Ishikawa (cell line): ENCODE measurements around the gene TBC1D12.

ENCODE experiments used
- CEBPB ChIP-seq: IDR thresholded peaks from 2 replicates; pipeline ENCODE4 v1.6.1; 2012
- CREB1 ChIP-seq: IDR thresholded peaks from 2 replicates; pipeline ENCODE4 v1.6.1; 2012; ENCODE audit warnings: low read depth
- EGR1 ChIP-seq: IDR thresholded peaks from 2 replicates; pipeline ENCODE4 v1.6.1; 2012
- EP300 ChIP-seq: IDR thresholded peaks from 2 replicates; pipeline ENCODE4 v1.6.1; 2012; ENCODE audit warnings: borderline replicate concordance
- FOXM1 ChIP-seq: IDR thresholded peaks from 2 replicates; pipeline ENCODE4 v1.6.1; 2012; ENCODE audit warnings: low read depth, borderline replicate concordance
- NFIC ChIP-seq: IDR thresholded peaks from 2 replicates; pipeline ENCODE4 v1.6.1; 2012
- RAD21 ChIP-seq: IDR thresholded peaks from 2 replicates; pipeline ENCODE4 v1.6.1; 2012; ENCODE audit warnings: low read depth
- TAF1 ChIP-seq: IDR thresholded peaks from 2 replicates; pipeline ENCODE4 v1.6.1; 2012; ENCODE audit warnings: low read depth, mild to moderate bottlenecking
- TCF12 ChIP-seq: IDR thresholded peaks from 2 replicates; pipeline ENCODE4 v1.6.1; 2012; ENCODE audit warnings: low read depth
- TEAD4 ChIP-seq: IDR thresholded peaks from 2 replicates; pipeline ENCODE4 v1.6.1; 2012
- YY1 ChIP-seq: IDR thresholded peaks from 2 replicates; pipeline ENCODE4 v1.6.1; 2012; ENCODE audit warnings: low read depth
- ZBTB7A ChIP-seq: IDR thresholded peaks from 2 replicates; pipeline ENCODE4 v1.6.1; 2012; ENCODE audit warnings: low read depth
- TF ChIP-seq, protein P1 (sequence below): IDR thresholded peaks from 2 replicates; pipeline ENCODE4 v1.6.1; 2012
- TF ChIP-seq, protein P2 (sequence below): IDR thresholded peaks from 2 replicates; pipeline ENCODE4 v1.6.1; 2012; ENCODE audit warnings: low read depth, mild to moderate bottlenecking
- TF ChIP-seq, protein P3 (sequence below): IDR thresholded peaks from 2 replicates; pipeline ENCODE4 v1.6.1; 2012

TBC1D12 gene

DNA sequence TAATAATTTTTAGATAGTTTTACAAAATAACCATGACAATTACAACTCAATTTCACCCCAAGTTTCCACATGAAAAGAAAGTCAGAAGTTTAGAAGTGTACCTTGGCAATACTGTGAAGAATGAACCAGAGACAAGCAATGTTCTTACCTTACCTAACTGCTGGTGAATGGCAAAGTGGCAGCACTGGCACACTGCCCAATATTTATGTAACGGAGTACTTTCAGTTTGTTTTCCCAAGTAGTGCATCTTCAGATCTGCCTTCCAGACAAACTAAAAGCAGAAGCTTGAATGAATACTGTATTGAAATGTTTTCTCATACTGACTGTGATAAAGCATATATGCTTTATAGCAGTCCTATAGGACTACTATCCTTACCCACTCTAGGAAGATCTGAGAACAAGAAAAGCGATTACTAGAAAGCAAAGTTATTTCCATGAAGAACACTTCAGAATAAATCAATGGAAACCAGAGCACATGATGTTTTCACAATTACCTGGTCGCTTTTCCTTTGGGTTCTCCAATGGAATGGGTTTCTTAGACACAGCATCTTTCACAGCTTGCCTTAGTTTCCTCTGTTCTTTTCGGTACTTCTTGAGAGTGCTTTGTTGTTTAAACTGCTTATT is 41.1 kb upstream of the TBC1D12 start:
- TF ChIP-seq TCF12 (no peak), ZBTB7A (no peak), FOXM1 (no peak), TAF1 (no peak)
- TF ChIP-seq, protein P1, sequence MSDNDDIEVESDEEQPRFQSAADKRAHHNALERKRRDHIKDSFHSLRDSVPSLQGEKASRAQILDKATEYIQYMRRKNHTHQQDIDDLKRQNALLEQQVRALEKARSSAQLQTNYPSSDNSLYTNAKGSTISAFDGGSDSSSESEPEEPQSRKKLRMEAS, result no peak
- TF ChIP-seq, protein P2, sequence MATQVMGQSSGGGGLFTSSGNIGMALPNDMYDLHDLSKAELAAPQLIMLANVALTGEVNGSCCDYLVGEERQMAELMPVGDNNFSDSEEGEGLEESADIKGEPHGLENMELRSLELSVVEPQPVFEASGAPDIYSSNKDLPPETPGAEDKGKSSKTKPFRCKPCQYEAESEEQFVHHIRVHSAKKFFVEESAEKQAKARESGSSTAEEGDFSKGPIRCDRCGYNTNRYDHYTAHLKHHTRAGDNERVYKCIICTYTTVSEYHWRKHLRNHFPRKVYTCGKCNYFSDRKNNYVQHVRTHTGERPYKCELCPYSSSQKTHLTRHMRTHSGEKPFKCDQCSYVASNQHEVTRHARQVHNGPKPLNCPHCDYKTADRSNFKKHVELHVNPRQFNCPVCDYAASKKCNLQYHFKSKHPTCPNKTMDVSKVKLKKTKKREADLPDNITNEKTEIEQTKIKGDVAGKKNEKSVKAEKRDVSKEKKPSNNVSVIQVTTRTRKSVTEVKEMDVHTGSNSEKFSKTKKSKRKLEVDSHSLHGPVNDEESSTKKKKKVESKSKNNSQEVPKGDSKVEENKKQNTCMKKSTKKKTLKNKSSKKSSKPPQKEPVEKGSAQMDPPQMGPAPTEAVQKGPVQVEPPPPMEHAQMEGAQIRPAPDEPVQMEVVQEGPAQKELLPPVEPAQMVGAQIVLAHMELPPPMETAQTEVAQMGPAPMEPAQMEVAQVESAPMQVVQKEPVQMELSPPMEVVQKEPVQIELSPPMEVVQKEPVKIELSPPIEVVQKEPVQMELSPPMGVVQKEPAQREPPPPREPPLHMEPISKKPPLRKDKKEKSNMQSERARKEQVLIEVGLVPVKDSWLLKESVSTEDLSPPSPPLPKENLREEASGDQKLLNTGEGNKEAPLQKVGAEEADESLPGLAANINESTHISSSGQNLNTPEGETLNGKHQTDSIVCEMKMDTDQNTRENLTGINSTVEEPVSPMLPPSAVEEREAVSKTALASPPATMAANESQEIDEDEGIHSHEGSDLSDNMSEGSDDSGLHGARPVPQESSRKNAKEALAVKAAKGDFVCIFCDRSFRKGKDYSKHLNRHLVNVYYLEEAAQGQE, result no peak

DNA sequence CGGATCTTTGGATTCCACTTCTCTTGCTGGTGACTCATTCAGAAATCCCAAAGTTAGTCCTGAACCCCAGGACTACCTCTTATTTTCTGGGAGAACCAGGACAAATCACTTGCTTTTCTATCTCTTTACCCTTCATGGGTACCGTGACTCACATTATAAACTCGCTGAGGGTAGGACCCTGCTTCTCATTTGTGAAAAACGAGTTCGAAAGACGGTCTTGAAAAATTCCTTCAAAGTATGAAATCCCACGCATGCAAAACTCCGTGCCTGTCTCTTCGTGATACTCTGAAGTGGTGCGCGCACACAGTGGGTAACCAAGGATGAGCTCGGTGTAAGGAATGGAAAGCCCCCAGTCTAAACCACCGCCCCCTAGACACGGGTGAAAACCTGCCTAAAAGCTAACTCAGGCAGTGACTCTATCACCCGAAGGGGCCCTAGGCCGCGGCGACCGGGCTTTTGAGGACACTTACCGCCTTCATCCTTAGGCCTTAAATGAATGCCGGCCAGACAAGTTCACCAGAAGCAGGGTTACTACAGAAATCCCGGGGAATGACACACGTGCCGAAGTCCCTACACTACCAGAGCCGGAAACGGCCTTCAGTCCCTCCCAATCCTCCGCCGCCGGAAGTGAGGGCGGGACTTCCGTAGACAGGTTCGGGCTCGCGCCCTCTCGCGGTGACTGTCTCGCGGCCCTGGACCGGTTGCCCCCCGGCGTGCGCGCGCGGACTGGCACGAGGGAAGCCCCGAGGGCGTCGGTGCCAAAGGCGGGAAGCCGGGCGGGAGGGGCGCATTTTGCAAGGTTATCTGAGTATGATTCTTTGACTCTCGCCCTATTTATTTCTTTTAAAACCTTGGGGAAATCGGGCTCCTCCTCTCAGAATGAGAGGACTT is 39.7 kb upstream of the TBC1D12 start, which contains the start of gene NOC3L:
TSS of gene NOC3L (minus strand) at position 580 of the 891 bp plus-strand sequence. CDS start at position 479, 101 bp downstream.
- no peak for TF ChIP-seq ZBTB7A
- TF ChIP-seq, protein P1, result peak; percentile 100
- TF ChIP-seq CREB1, result no peak; the same call in 1 of the 2 replicates
- 0 out of 2 replicates have a peak, but pooled peaks have one; percentile 32 for TF ChIP-seq FOXM1
- TF ChIP-seq TCF12, result peak; percentile 90
- peak; percentile 42; the same call in 1 of the 2 replicates for TF ChIP-seq RAD21
- TF ChIP-seq TAF1, result peak; percentile 80
- peak; percentile 65 for TF ChIP-seq YY1
- TF ChIP-seq NFIC, result peak; percentile 68; the same call in 1 of the 2 replicates
- TF ChIP-seq, protein P2, result no peak
- peak; percentile 32; the same call in 1 of the 2 replicates for TF ChIP-seq CEBPB
- TF ChIP-seq TEAD4, result peak; percentile 48; the same call in 1 of the 2 replicates
- TF ChIP-seq, protein P3, sequence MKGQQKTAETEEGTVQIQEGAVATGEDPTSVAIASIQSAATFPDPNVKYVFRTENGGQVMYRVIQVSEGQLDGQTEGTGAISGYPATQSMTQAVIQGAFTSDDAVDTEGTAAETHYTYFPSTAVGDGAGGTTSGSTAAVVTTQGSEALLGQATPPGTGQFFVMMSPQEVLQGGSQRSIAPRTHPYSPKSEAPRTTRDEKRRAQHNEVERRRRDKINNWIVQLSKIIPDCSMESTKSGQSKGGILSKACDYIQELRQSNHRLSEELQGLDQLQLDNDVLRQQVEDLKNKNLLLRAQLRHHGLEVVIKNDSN, result peak; percentile 75
- TF ChIP-seq EP300, result peak; percentile 47; the same call in 1 of the 2 replicates

DNA sequence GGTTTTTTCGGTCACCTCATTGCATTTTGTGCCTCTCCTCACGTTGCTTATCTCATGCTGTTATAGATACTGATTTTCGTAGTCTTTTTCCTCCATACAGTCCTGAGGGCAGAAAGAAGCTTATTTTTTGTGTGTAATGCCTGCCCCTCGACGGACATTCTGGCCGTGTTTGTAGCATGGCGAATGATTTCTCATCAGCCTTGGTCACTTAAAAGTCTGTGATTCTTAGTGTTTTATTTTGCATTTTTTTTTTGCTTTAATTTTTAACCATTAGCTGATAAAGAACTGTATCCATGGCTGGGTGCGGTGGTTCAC is 39.1 kb upstream of the TBC1D12 start:
- TF ChIP-seq EP300 (no peak), FOXM1 (no peak), EGR1 (no peak), RAD21 (no peak), NFIC (no peak), TCF12 (no peak), YY1 (no peak)
- TF ChIP-seq, protein P1, result no peak

DNA sequence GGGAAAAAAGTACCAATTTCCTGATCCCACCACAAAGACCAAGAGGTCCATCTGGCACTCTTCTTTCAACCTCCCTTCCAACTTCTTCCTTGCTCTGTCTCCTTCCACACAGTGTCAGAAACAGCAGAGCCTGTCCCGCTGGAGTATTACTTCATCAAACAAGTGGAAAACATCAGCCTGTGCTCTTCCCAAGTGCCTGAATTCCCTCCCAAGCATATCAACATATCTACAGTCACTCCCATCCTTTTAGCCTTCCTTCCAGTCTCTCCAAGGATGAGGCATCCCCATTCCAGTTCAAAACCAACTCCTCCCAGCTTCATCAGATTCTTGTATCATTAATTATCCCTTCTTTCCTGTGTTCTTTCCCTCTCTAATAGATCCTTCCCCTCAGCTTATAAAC is 37.9 kb upstream of the TBC1D12 start:
- TF ChIP-seq, protein P1, result no peak
- TF ChIP-seq, protein P2, result no peak
- TF ChIP-seq CREB1 (no peak), YY1 (no peak), TCF12 (no peak), EP300 (no peak), FOXM1 (no peak), EGR1 (no peak), TAF1 (no peak), CEBPB (no peak), NFIC (no peak), ZBTB7A (no peak), TEAD4 (no peak), RAD21 (no peak)
- TF ChIP-seq, protein P3, result no peak
